C4-2B (cell line): ENCODE results near the gene KATNAL1.

Experiments used
- ZFX ChIP-seq: fragments of 450-650 bp; IDR thresholded peaks from 2 replicates; pipeline ENCODE4 v1.6.1; 2017
- TF ChIP-seq, protein P1 (sequence below): fragments of 450-650 bp; conservative IDR thresholded peaks from 2 replicates; pipeline ENCODE4 v1.5.1; 2017; ENCODE audit warnings: mild to moderate bottlenecking

DNA sequence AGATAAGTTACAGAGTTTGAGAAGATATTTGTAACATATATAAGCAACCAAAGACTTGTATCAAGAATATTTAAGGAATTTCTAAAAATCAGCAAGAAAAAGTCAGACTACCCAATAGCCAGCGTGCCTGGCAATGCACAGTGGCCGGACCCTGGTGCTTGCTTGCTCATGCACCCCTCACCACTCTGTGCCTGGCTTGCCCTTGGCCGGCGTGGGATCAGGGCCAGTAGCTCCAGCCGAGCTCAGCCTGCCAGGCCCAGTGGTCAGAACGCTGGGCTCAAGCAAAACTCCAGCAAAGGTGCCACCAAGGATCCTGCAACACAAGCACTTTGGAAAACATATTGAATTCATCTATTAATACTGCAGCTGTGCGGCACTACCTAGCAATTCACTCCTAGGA is 95.1 kb downstream of the KATNAL1 start:
- TF ChIP-seq, protein P1, sequence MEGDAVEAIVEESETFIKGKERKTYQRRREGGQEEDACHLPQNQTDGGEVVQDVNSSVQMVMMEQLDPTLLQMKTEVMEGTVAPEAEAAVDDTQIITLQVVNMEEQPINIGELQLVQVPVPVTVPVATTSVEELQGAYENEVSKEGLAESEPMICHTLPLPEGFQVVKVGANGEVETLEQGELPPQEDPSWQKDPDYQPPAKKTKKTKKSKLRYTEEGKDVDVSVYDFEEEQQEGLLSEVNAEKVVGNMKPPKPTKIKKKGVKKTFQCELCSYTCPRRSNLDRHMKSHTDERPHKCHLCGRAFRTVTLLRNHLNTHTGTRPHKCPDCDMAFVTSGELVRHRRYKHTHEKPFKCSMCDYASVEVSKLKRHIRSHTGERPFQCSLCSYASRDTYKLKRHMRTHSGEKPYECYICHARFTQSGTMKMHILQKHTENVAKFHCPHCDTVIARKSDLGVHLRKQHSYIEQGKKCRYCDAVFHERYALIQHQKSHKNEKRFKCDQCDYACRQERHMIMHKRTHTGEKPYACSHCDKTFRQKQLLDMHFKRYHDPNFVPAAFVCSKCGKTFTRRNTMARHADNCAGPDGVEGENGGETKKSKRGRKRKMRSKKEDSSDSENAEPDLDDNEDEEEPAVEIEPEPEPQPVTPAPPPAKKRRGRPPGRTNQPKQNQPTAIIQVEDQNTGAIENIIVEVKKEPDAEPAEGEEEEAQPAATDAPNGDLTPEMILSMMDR: no peak
- no peak for TF ChIP-seq ZFX
